ENCODE data around the gene SCCPDH. TPM values are rescaled to one million over a fixed set of nuclear protein-coding genes. Genes with fewer than 3 reads are reported as not detected.

The SCCPDH gene
- total and polyA plus RNA-seq, 2 of the 13 experiments (the other 11 are each of a cell fraction or from before 2014, with no cell fraction given): 36.7 to 62.3 TPM

- TF ChIP-seq ZNF407 (CRISPR knock-in tag; IDR thresholded peaks at IDR 0.05; ENCODE audit: not compliant biosample characterization): no peak
- TF ChIP-seq HNF1A (IDR thresholded peaks at IDR 0.05; ENCODE audit: low read depth): no peak
- no peak; the same call in 1 of the 2 replicates for TF ChIP-seq HNF1A (CRISPR knock-in tag; IDR thresholded peaks at IDR 0.05; ENCODE audit: borderline replicate concordance)
- 0 out of 2 replicates have a peak, but pooled peaks have one; percentile 12 for TF ChIP-seq TBX3 (IDR thresholded peaks at IDR 0.05; ENCODE audit: borderline replicate concordance)
- peak; percentile 98 for TF ChIP-seq GFI1 (CRISPR knock-in tag; IDR thresholded peaks at IDR 0.05; ENCODE audit: borderline replicate concordance)
- no peak for TF ChIP-seq GZF1 (CRISPR knock-in tag; IDR thresholded peaks at IDR 0.05)
- TF ChIP-seq ZSCAN29 (CRISPR knock-in tag; conservative IDR thresholded peaks at IDR 0.05): no peak
- TF ChIP-seq THRA (CRISPR knock-in tag; IDR thresholded peaks at IDR 0.05; ENCODE audit: borderline replicate concordance): peak; percentile 44; the same call in 1 of the 2 replicates
- 0 out of 2 replicates have a peak, but pooled peaks have one; percentile 37 for TF ChIP-seq POGK (CRISPR knock-in tag; conservative IDR thresholded peaks at IDR 0.05)
- TF ChIP-seq IKZF5 (CRISPR knock-in tag; IDR thresholded peaks at IDR 0.05): peak; percentile 44; the same call in 1 of the 2 replicates
- no peak for TF ChIP-seq ZNF589 (CRISPR knock-in tag; conservative IDR thresholded peaks at IDR 0.05)
Observed at GRCh38 chr1:246709835-246710234, 14.4 kb upstream of the SCCPDH start (continued).

Measured in HepG2 (cell line).